Measurements from ENCODE around the gene UGT2B7.
A peak's percentile ranks its signal among the peaks of the same experiment; 100 is the strongest.
"Not testable (repeated sequence)": the region's sequence is repeated elsewhere in the genome, so short reads cannot be mapped to it uniquely, and the experiment has no call there.

UGT2B7 gene

DNA sequence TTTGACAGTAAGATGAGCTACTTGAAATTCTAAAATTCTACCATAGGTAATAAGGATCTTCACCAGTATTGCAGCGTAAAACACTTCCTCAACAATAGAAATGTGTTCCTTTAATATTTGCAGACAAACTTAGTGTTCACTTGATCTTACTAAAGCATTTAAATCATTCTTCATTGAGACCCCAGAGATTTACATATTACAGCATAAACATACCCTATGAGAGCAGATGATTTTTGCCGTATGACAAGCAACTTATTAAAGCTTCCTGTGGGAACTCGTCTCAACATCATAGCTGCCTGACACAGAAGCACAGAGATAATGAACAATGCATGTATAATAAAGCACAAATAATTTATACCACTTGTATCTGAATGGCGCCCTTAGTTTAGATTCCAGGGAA lies 3.6 kb downstream of the UGT2B7 start:
- DNase-seq (ENCODE audit: low read depth), result no peak
- no peak overlapping the region for H3K4me3 ChIP-seq (ENCODE audit: low read depth, low read length)
- TF ChIP-seq, protein P1, sequence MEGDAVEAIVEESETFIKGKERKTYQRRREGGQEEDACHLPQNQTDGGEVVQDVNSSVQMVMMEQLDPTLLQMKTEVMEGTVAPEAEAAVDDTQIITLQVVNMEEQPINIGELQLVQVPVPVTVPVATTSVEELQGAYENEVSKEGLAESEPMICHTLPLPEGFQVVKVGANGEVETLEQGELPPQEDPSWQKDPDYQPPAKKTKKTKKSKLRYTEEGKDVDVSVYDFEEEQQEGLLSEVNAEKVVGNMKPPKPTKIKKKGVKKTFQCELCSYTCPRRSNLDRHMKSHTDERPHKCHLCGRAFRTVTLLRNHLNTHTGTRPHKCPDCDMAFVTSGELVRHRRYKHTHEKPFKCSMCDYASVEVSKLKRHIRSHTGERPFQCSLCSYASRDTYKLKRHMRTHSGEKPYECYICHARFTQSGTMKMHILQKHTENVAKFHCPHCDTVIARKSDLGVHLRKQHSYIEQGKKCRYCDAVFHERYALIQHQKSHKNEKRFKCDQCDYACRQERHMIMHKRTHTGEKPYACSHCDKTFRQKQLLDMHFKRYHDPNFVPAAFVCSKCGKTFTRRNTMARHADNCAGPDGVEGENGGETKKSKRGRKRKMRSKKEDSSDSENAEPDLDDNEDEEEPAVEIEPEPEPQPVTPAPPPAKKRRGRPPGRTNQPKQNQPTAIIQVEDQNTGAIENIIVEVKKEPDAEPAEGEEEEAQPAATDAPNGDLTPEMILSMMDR (IDR thresholded peaks at IDR 0.05; ENCODE audit: insufficient read depth, low read depth, low read length, missing control alignments), result no peak

DNA sequence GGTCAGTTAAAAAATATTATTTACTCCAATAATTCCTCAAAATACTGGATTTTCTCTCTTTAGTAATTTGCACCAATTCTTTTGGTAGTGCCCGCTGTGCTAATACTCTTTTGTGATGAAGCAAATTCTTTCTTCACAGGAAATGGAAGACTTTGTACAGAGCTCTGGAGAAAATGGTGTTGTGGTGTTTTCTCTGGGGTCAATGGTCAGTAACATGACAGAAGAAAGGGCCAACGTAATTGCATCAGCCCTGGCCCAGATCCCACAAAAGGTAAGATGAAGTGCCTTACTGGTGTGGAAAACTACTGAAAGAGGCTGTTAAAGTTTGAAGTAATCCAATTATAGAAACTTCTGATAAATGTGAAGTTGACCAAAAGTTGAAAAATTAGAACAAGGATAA lies 6.4 kb downstream of the UGT2B7 start:
- DNase-seq (ENCODE audit: low read depth); H3K4me3 ChIP-seq (ENCODE audit: low read depth, low read length): not testable (repeated sequence)

DNA sequence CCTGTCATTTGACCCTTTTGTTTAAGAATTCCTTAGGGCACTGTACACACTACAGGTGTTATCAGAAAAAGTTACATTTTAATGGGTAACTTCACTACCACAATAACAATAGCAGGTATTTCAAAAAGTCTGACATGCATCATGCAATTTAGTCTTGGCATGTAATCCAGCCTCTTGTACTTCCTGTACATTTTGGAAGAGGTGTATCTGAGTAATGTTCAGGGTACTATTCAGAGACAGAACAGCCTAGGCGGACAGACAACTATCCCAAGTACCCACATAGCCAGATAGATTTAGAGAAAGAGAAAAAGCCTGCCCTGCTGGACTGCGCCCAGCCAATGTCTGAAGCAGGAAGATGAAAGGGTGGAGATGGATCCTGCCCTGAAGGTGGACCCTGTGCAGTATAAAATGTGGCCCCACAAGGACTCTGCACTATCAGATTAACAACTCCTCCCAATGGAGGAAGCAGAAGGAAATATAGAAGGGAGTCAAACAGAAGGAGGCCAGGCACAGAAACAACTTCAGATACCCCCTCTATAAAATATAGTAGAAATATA lies 8.5 kb downstream of the UGT2B7 start:
- no peak for DNase-seq (ENCODE audit: low read depth)
- TF ChIP-seq, protein P1 (IDR thresholded peaks at IDR 0.05; ENCODE audit: insufficient read depth, low read depth, low read length, missing control alignments), result no peak
- no peak overlapping the region for H3K4me3 ChIP-seq (ENCODE audit: low read depth, low read length)

DNA sequence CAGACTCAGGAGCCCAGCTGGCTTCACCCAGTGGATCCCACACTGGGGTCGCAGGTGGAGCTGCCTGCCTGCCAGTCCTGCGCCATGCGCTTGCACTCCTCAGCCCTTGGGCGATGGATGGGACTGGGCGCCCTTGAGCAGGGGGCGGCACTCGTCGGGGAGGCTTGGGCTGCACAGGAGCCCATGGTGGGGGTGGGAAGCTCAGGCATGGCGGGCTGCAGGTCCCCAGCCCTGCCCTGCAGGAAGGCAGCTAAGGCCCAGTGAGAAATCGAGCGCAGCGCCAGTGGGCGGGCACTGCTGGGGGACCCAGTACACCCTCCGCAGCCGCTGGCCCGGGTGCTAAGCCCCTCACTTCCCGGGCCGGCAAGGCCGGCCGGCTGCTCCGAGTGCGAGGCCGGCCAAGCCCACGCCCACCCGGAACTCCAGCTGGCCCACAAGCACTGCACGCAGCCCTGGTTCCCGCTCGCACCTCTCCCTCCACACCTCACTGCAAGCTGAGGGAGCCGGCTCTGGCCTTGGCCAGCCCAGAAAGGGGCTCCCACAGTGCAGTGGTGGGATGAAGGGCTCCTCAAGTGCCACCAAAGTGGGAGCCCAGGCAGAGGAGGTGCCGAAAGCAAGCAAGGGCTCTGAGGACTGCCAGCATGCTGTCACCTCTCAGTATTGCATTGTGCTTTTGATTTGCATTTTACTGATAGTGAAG lies 19.0 kb downstream of the UGT2B7 start:
- not testable (repeated sequence) for H3K4me3 ChIP-seq (ENCODE audit: low read depth, low read length); DNase-seq (ENCODE audit: low read depth)

DNA sequence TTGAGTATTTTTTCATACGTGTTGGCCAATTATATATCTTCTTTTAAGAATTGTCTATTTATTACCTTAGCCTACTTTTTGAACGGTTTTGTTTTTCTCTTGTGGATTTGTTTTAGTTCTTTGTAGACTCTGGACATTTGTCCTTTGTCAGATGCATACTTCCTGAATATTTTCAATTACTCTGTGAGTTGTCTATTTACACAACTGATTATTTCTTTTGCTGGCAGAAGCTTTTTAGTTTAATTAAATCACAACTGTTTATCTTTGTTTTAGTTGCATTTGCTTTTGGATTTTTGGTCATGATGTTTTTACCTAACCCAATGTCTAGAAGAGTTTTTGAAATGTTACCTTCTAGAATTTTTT lies 19.6 kb downstream of the UGT2B7 start:
- TF ChIP-seq, protein P1 (IDR thresholded peaks at IDR 0.05; ENCODE audit: insufficient read depth, low read depth, low read length, missing control alignments), result no peak
- no peak overlapping the region for H3K4me3 ChIP-seq (ENCODE audit: low read depth, low read length)
- DNase-seq (ENCODE audit: low read depth), result no peak

DNA sequence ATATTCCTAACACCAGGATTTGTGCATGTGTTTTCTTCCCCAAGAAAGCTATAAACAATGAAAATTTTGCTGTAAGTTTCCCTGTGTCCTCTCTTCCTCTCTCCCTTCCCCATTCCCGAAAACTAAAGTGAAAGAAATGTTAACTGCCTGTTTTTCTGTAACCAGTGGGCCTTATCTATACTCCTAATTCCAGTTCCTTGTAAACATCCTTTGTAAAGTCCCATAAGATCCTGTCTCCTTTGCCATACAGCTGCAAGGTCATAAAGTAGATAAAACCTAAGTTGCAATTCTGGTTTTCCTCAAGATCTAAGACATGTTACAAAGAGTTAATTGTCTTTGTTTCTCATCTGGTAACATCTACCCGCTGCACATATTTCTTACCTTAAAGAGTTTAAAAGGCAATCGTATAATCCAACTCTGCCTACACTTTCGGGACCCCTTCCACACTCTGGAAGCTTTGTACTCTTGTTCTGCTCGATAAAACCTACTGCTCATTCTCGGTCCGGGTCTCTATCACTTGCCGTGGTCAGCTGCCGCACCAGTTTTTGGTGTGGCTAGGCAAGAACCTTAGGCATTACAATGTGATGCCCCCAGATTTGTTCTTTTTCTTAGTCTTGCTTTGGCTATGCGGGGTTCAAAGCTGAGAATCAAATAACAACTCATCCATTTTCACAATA lies 20.5 kb downstream of the UGT2B7 start:
- DNase-seq (ENCODE audit: low read depth), result no peak
- H3K4me3 ChIP-seq (ENCODE audit: low read depth, low read length), result peak overlapping the region; percentile 44
- TF ChIP-seq, protein P1 (IDR thresholded peaks at IDR 0.05; ENCODE audit: insufficient read depth, low read depth, low read length, missing control alignments), result no peak

DNA sequence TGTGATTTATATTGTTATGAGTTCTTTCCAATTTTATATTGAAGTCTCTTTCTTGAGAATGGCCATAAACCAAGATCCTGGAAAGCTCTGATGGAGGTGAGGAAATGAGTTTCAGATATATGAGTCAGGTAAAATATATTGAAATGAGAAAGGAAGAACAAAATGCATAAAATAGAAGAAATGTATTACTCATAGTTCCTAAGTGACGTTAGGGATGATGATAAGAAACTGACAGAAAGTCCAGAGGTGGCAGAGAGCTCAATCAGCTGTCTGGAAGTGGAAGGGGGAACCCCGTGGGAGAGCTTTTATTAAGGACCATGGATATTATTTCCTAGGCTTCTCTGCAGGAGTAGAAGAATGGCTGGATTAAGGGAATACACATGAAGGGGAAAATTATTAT lies 24.6 kb downstream of the UGT2B7 start:
- no peak overlapping the region for H3K4me3 ChIP-seq (ENCODE audit: low read depth, low read length)

More for the DNA sequence above, 24.6 kb downstream of the UGT2B7 start:
- TF ChIP-seq, protein P1 (IDR thresholded peaks at IDR 0.05; ENCODE audit: insufficient read depth, low read depth, low read length, missing control alignments), result no peak
- DNase-seq (ENCODE audit: low read depth), result no peak

All from GM12865 (cell line).